Ovary (tissue), 3 donors: Measurements from ENCODE around the gene CD2BP2.

Source experiments
- CTCF ChIP-seq, 3 donors: fragments of 450-650 bp in 2 of 3; fragments of 200-600 bp in 1 of 3; IDR thresholded peaks; one replicate each; pipeline versions ENCODE4 v1.5.1 to v1.8.0; 2016 to 2022; ENCODE audit warnings: antibody characterized with exemption in 3 of 3, mild to moderate bottlenecking in 1 of 3
- POLR2A ChIP-seq: fragments of 450-650 bp; IDR thresholded peaks from one replicate; pipeline ENCODE4 v1.6.1; 2017; ENCODE audit warnings: antibody characterized with exemption, mild to moderate bottlenecking, moderate library complexity
- donor health status: DM: no; HTN: no; CAD: no.

GRCh38 chr16:30397056-30397455 lies 41.9 kb upstream of the CD2BP2 start:
- no peak for TF ChIP-seq CTCF (IDR thresholded peaks at IDR 0.05)
- no peak for TF ChIP-seq POLR2A
